B cell (primary cell): ENCODE data around the gene ACOXL. TPM values are rescaled to one million over a fixed set of nuclear protein-coding genes. Genes with fewer than 3 reads are reported as not detected.

Experiments used
- ATAC-seq: fragments of 200-7000 bp; cut with Tn5 transposase; one replicate; pipeline ENCODE4 v1.10.0; 2021; ENCODE audit warnings: low read depth, mild to moderate bottlenecking, moderate number of reproducible peaks, moderate library complexity
- CTCF ChIA-PET: fragments of 350-600 bp; sonication (Branson Sonifier 250); formaldehyde crosslinking; loops from one replicate; lab custom pipeline; 2021; ENCODE audit warnings: antibody characterized with exemption, inconsistent platforms; lab: Charles Lee
- POLR2A ChIA-PET: fragments of 350-600 bp; sonication (Branson Sonifier 250); formaldehyde crosslinking; loops from one replicate; lab custom pipeline; 2021; ENCODE audit warnings: antibody characterized with exemption; lab: Charles Lee
- DNase-seq: peaks from one replicate; pipeline ENCODE4 v3.0.0; 2013
- H2AFZ ChIP-seq: 2 replicates; pipeline ENCODE4 v1.6.1; 2012; ENCODE audit warnings: mild to moderate bottlenecking, low read depth, low read length; ENCODE audit not compliant: insufficient read depth, poor library complexity, severe bottlenecking
- H3K27ac ChIP-seq, 2 donors: 1 replicate in 1 of 2; 2 replicates in 1 of 2; pipeline ENCODE4 v1.5.1; 2012 to 2013; ENCODE audit warnings: low read length in 2 of 2, mild to moderate bottlenecking in 2 of 2, moderate library complexity in 1 of 2
- H3K27me3 ChIP-seq, 4 experiments: fragments of 200-600 bp in 1 of 4; sonication (generic) in 1 of 4; replicated peaks in 1 of 4; 1 replicate in 2 of 4; 2 replicates in 2 of 4; pipeline versions ENCODE4 v1.6.1 to v1.7.0; 2013 to 2016; ENCODE audit warnings: low read length in 3 of 4, mild to moderate bottlenecking in 2 of 4, mixed read lengths in 1 of 4, moderate library complexity in 1 of 4; ENCODE audit not compliant: insufficient read depth in 4 of 4, control insufficient read depth in 3 of 4; ENCODE audit errors: control extremely low read depth in 1 of 4
- H3K36me3 ChIP-seq, 2 experiments: replicated peaks in 1 of 2; 1 replicate in 1 of 2; 2 replicates in 1 of 2; pipeline versions ENCODE4 v1.6.1 to v1.7.1; 2013; ENCODE audit warnings: low read length in 1 of 2; ENCODE audit not compliant: insufficient read depth in 2 of 2, control insufficient read depth in 1 of 2; ENCODE audit errors: control extremely low read depth in 1 of 2, extremely low read depth in 1 of 2
- H3K4me1 ChIP-seq, 2 donors: fragments of 200-600 bp in 1 of 2; sonication (generic) in 1 of 2; 1 replicate in 1 of 2; 2 replicates in 1 of 2; pipeline versions ENCODE4 v1.5.1 to v1.6.1; 2013 to 2017; ENCODE audit warnings: low read length in 2 of 2; ENCODE audit not compliant: control insufficient read depth in 2 of 2, insufficient read depth in 2 of 2
- H3K4me2 ChIP-seq: replicated peaks from 2 replicates; pipeline ENCODE3; 2012; ENCODE audit warnings: mild to moderate bottlenecking, low read depth, low read length; ENCODE audit not compliant: poor library complexity, severe bottlenecking
- H3K4me3 ChIP-seq, 5 experiments: fragments of 200-600 bp in 1 of 5; sonication (generic) in 1 of 5; 1 replicate in 3 of 5; 2 replicates in 2 of 5; pipeline versions ENCODE4 v1.5.1 to v1.7.0; 2011 to 2016; ENCODE audit warnings: low read length in 4 of 5, mild to moderate bottlenecking in 4 of 5, low read depth in 2 of 5, control low read depth in 1 of 5, moderate library complexity in 1 of 5; ENCODE audit not compliant: insufficient read depth in 1 of 5; ENCODE audit errors: control extremely low read depth in 1 of 5, extremely low read depth in 1 of 5
- H3K79me2 ChIP-seq: fragments of 200-600 bp; sonication (generic); one replicate; pipeline ENCODE4 v1.6.0; 2016; ENCODE audit warnings: low read length; ENCODE audit not compliant: control insufficient read depth, insufficient read depth
- H3K9ac ChIP-seq: fragments of 200-600 bp; sonication (generic); 2 replicates; pipeline ENCODE4 v1.6.1; 2017; ENCODE audit warnings: mild to moderate bottlenecking, low read length, moderate library complexity
- H3K9me3 ChIP-seq, 3 donors: one replicate each; pipeline versions ENCODE4 v1.6.1 to v1.7.1; 2013; ENCODE audit warnings: low read length in 2 of 3; ENCODE audit not compliant: control insufficient read depth in 2 of 3, insufficient read depth in 1 of 3; ENCODE audit errors: control extremely low read depth in 1 of 3
- H4K20me1 ChIP-seq: 2 replicates; pipeline ENCODE4 v1.6.0; 2012; ENCODE audit warnings: mild to moderate bottlenecking, low read length; ENCODE audit not compliant: insufficient read depth, control insufficient read depth, poor library complexity, severe bottlenecking
- H3K27ac Mint-ChIP-seq: one replicate; pipeline ENCODE4 v1.8.0; 2021; ENCODE audit warnings: mixed read lengths
- H3K27me3 Mint-ChIP-seq: one replicate; pipeline ENCODE4 v1.8.0; 2021; ENCODE audit warnings: mixed read lengths
- H3K4me1 Mint-ChIP-seq: one replicate; pipeline ENCODE4 v1.8.0; 2021; ENCODE audit warnings: mixed read lengths
- H3K4me3 Mint-ChIP-seq: one replicate; pipeline ENCODE4 v1.8.0; 2021; ENCODE audit warnings: mixed read lengths
- H3K9me3 Mint-ChIP-seq: one replicate; pipeline ENCODE4 v1.8.0; 2022; ENCODE audit warnings: mixed read lengths; ENCODE audit not compliant: insufficient read depth
- CTCF ChIP-seq: fragments of 200-600 bp; IDR thresholded peaks from one replicate; pipeline ENCODE4 v1.8.0; 2022; ENCODE audit warnings: antibody characterized with exemption, mild to moderate bottlenecking
- EZH2 ChIP-seq: IDR thresholded peaks from 2 replicates; pipeline ENCODE4 v1.6.1; 2012; ENCODE audit warnings: borderline replicate concordance, low read depth, mild to moderate bottlenecking, moderate library complexity, low read length; ENCODE audit not compliant: insufficient read depth, poor library complexity, severe bottlenecking
- WGBS: methylation state at CpG from one replicate; pipeline ENCODE4 v1.1.5; 2013; ENCODE audit warnings: missing lambda C conversion rate; ENCODE audit not compliant: insufficient coverage; 5-methylcytosine and 5-hydroxymethylcytosine counted together
- intact Hi-C: fragments of 100-400 bp; cut with micrococcal nuclease; formaldehyde crosslinking; loops from one replicate; pipeline ENCODE4 v1.10.0; 2022
- polyA plus RNA-seq: library from polyadenylated mRNA; depleted of rRNA; stranded (reverse); fragments of >200 nt; gene quantifications from 2 replicates; pipeline ENCODE4 v1.2.3, GENCODE V29; 2012
- total RNA-seq, 2 donors: library from RNA; stranded (reverse); fragments of 120-200 nt in 1 of 2; gene quantifications; 1 replicate in 1 of 2; 2 replicates in 1 of 2; pipeline versions ENCODE4 v1.2.3 to v1.2.4, GENCODE V29; 2013 to 2022

The ACOXL gene
- total and polyA plus RNA-seq, 2 donors (not counting 1 experiment from before 2014, with no cell fraction given) = 0.06 TPM; not detected in 1

- peaks cover 21 to 22% of the 10 kb centered on the region in 2 donors for H3K4me1 ChIP-seq
- Mint-ChIP-seq H3K27ac (no peak overlapping the region), H3K27me3 (peaks cover 54% of the 10 kb centered on the region), H3K4me1 (peaks cover 18% of the 10 kb centered on the region), H3K9me3 (no peaks in the 10 kb centered on the region), H3K4me3 (no peak overlapping the region)
- no peak overlapping the region for H2AFZ ChIP-seq
- H3K4me2 ChIP-seq = no peak overlapping the region
- TF ChIP-seq EZH2 (no peak), CTCF (no peak)
- no peak overlapping the region for H3K9ac ChIP-seq
- ATAC-seq (no peak), DNase-seq (no peak)
- peaks cover 0 to 47% (median 18%) of the 10 kb centered on the region in 4 experiments for H3K27me3 ChIP-seq
- H3K79me2 ChIP-seq = no peaks in the 10 kb centered on the region
- POLR2A ChIA-PET = no interaction called here
- no peaks in the 10 kb centered on the region for H4K20me1 ChIP-seq
- H3K27ac ChIP-seq = no peak overlapping the region
- H3K9me3 ChIP-seq = peaks cover 0 to 16% (median 0%) of the 10 kb centered on the region in 3 donors
- 100% methylated on average over 1 of the region's 1 CpG for WGBS
- CTCF ChIA-PET = interaction anchor here (1.1 kb wide), 1 partner anchor 10 kb away, joined by 3 read pairs; no protein-coding TSS in a partner anchor
- H3K36me3 ChIP-seq = no peaks in the 10 kb centered on the region
- H3K4me3 ChIP-seq = no peak overlapping the region
- intact Hi-C loops = no loop called here
Measured at GRCh38 chr2:111113838-111114237, 381.5 kb downstream of the ACOXL start.

- Histone ChIP-seq H3K27me3 (peaks cover 0 to 62% (median 25%) of the 10 kb centered on the region in 4 experiments), H3K36me3 (no peaks in the 10 kb centered on the region), H3K4me2 (no peak overlapping the region), H3K79me2 (no peaks in the 10 kb centered on the region), H3K9me3 (peaks cover 0 to 20% (median 0%) of the 10 kb centered on the region in 3 donors), H3K27ac (no peak overlapping the region), H4K20me1 (peaks cover 4% of the 10 kb centered on the region), H3K9ac (no peak overlapping the region), H2AFZ (no peak overlapping the region), H3K4me3 (no peak overlapping the region), H3K4me1 (peaks cover 31 to 36% of the 10 kb centered on the region in 2 donors)
- DNase-seq = no peak
- intact Hi-C loops = loop anchor here (2.0 to 5.0 kb wide), 3 partner anchors 59 to 305 kb away; no protein-coding TSS in a partner anchor
- POLR2A ChIA-PET = no interaction called here
- TF ChIP-seq EZH2 = no peak
- no peak for TF ChIP-seq CTCF
- 47% methylated on average over 3 of the region's 7 CpGs for WGBS
- Mint-ChIP-seq H3K27ac (no peak overlapping the region), H3K9me3 (no peaks in the 10 kb centered on the region), H3K27me3 (peaks cover 45% of the 10 kb centered on the region), H3K4me1 (peaks cover 26% of the 10 kb centered on the region), H3K4me3 (no peak overlapping the region)
- CTCF ChIA-PET = interaction anchor here (0.6 to 2.5 kb wide), 6 partner anchors 41 to 549 kb away, joined by 3 to 15 read pairs (median 4); no protein-coding TSS in a partner anchor
- ATAC-seq = no peak
Measured at GRCh38 chr2:111116011-111116746, 383.8 kb downstream of the ACOXL start.
